T-helper 17 cell (primary cell): ENCODE results near the gene LRP8. TPM values are rescaled to one million over a fixed set of nuclear protein-coding genes. Genes with fewer than 3 reads are reported as not detected.
A peak's percentile ranks its signal among the peaks of the same experiment; 100 is the strongest.

Experiments used
- ATAC-seq: fragments of 150-1000 bp; cut with Tn5 transposase; 2 replicates; pipeline ENCODE4 v1.10.0; 2021; ENCODE audit warnings: mild to moderate bottlenecking, moderate library complexity
- DNase-seq, 3 donors: peaks; one replicate each; pipeline versions ENCODE4 v3.0.0 to v3.0.0-alpha.2; 2020 to 2021
- H3K9me3 ChIP-seq: one replicate; pipeline ENCODE4 v1.7.0; 2013; ENCODE audit warnings: low read length, mild to moderate bottlenecking; ENCODE audit not compliant: control insufficient read depth, poor library complexity, severe bottlenecking
- H3K27ac Mint-ChIP-seq: one replicate; pipeline ENCODE4 v1.8.0; 2022; ENCODE audit warnings: mild to moderate bottlenecking, moderate library complexity, mixed read lengths
- H3K27me3 Mint-ChIP-seq: one replicate; pipeline ENCODE4 v1.8.0; 2022; ENCODE audit warnings: mixed read lengths
- H3K36me3 Mint-ChIP-seq: one replicate; pipeline ENCODE4 v1.8.0; 2022; ENCODE audit warnings: low read depth, mixed read lengths
- H3K4me1 Mint-ChIP-seq: one replicate; pipeline ENCODE4 v1.8.0; 2022; ENCODE audit warnings: mild to moderate bottlenecking, mixed read lengths
- H3K4me3 Mint-ChIP-seq: one replicate; pipeline ENCODE4 v1.8.0; 2022; ENCODE audit warnings: mild to moderate bottlenecking, moderate library complexity, mixed read lengths
- total RNA-seq, 4 donors: library from RNA in 2 of 4; stranded (reverse) in 2 of 4; gene quantifications; one replicate each; pipeline ENCODE4 v1.2.3 and lab custom pipeline; 2022 to 2026

LRP8 gene
- total RNA-seq: 10 to 100 TPM; 15.1 to 18.6 TPM
- total RNA-seq (lab: John Stamatoyannopoulos, UW): 33.3 to 170 reads per million in 2 donors

GRCh38 chr1:53328009-53328461 lies at the start of gene LRP8:
LRP8 (minus strand) TSS chr1:53328070; CDS start chr1:53327912, 158 bp downstream.
- Mint-ChIP-seq H3K36me3 (no peaks in the 10 kb centered on the region), H3K4me1 (peaks cover 34% of the 10 kb centered on the region), H3K4me3 (peak within 1 kb of the TSS; percentile 96), H3K27ac (peak within 1 kb of the TSS; percentile 82), H3K27me3 (no peaks in the 10 kb centered on the region)
- peak; percentile 59 for ATAC-seq
- peak; percentile 67 to 72 (median 67) for DNase-seq
- no peaks in the 10 kb centered on the region for H3K9me3 ChIP-seq

- H3K4me3 Mint-ChIP-seq: no peak overlapping the region
- ATAC-seq: no peak
- DNase-seq: no peak
Measured at GRCh38 chr1:53377438-53377841, 49.6 kb upstream of the LRP8 start.

GRCh38 chr1:53376742-53377437 lies 49.0 kb upstream of the LRP8 start:
- H3K36me3 Mint-ChIP-seq: no peaks in the 10 kb centered on the region
- peak overlapping the region; percentile 27 for H3K27ac Mint-ChIP-seq
- ATAC-seq (no peak), DNase-seq (no peak)
- peaks cover 9% of the 10 kb centered on the region for H3K4me1 Mint-ChIP-seq
- H3K4me3 Mint-ChIP-seq: no peak overlapping the region
- no peaks in the 10 kb centered on the region for H3K9me3 ChIP-seq
- H3K27me3 Mint-ChIP-seq: peaks cover 28% of the 10 kb centered on the region

More at GRCh38 chr1:53377438-53377841, 49.6 kb upstream of the LRP8 start:
- Mint-ChIP-seq H3K27me3 (peaks cover 28% of the 10 kb centered on the region), H3K36me3 (no peaks in the 10 kb centered on the region), H3K27ac (peak overlapping the region; percentile 27), H3K4me1 (peaks cover 9% of the 10 kb centered on the region)
- H3K9me3 ChIP-seq: no peaks in the 10 kb centered on the region

- Mint-ChIP-seq H3K4me1 (peaks cover 12% of the 10 kb centered on the region), H3K27me3 (peaks cover 23% of the 10 kb centered on the region), H3K27ac (no peak overlapping the region), H3K4me3 (no peak overlapping the region), H3K36me3 (no peaks in the 10 kb centered on the region)
- no peaks in the 10 kb centered on the region for H3K9me3 ChIP-seq
- DNase-seq (no peak), ATAC-seq (no peak)
Measured at GRCh38 chr1:53376041-53376461, 48.2 kb upstream of the LRP8 start.

GRCh38 chr1:53375440-53375839 lies 47.6 kb upstream of the LRP8 start:
- no peak for ATAC-seq
- H3K9me3 ChIP-seq: no peaks in the 10 kb centered on the region
- Mint-ChIP-seq H3K4me1 (peaks cover 9% of the 10 kb centered on the region), H3K27me3 (peaks cover 21% of the 10 kb centered on the region), H3K27ac (no peak overlapping the region), H3K4me3 (no peak overlapping the region), H3K36me3 (no peaks in the 10 kb centered on the region)
- no peak for DNase-seq

- H3K27ac Mint-ChIP-seq: no peak overlapping the region
- H3K27me3 Mint-ChIP-seq: peaks cover 14% of the 10 kb centered on the region
- no peak for DNase-seq
- ATAC-seq: no peak
- H3K36me3 Mint-ChIP-seq: no peaks in the 10 kb centered on the region
- H3K4me3 Mint-ChIP-seq: no peak overlapping the region
- no peaks in the 10 kb centered on the region for H3K9me3 ChIP-seq
- H3K4me1 Mint-ChIP-seq: peaks cover 9% of the 10 kb centered on the region
Measured at GRCh38 chr1:53373246-53373645, 45.4 kb upstream of the LRP8 start.

- no peak for DNase-seq
- ATAC-seq: no peak
- Mint-ChIP-seq H3K4me1 (peaks cover 16% of the 10 kb centered on the region), H3K27ac (no peak overlapping the region), H3K27me3 (peaks cover 14% of the 10 kb centered on the region), H3K36me3 (no peaks in the 10 kb centered on the region), H3K4me3 (no peak overlapping the region)
- no peaks in the 10 kb centered on the region for H3K9me3 ChIP-seq
Measured at GRCh38 chr1:53372501-53372951, 44.7 kb upstream of the LRP8 start.

GRCh38 chr1:53371851-53372250 lies 44.0 kb upstream of the LRP8 start:
- no peaks in the 10 kb centered on the region for H3K36me3 Mint-ChIP-seq
- ATAC-seq (no peak), DNase-seq (no peak)
- H3K9me3 ChIP-seq: no peaks in the 10 kb centered on the region
- H3K27me3 Mint-ChIP-seq: peaks cover 14% of the 10 kb centered on the region
- peaks cover 17% of the 10 kb centered on the region for H3K4me1 Mint-ChIP-seq
- H3K4me3 Mint-ChIP-seq: no peak overlapping the region
- H3K27ac Mint-ChIP-seq: peak overlapping the region; percentile 27

GRCh38 chr1:53371121-53371666 lies 43.3 kb upstream of the LRP8 start:
- no peak for ATAC-seq
- Mint-ChIP-seq H3K27ac (peak overlapping the region; percentile 27), H3K27me3 (peaks cover 10% of the 10 kb centered on the region), H3K4me1 (peaks cover 17% of the 10 kb centered on the region), H3K4me3 (no peak overlapping the region), H3K36me3 (no peaks in the 10 kb centered on the region)
- no peak for DNase-seq
- H3K9me3 ChIP-seq: no peaks in the 10 kb centered on the region

GRCh38 chr1:53370369-53370961 lies 42.6 kb upstream of the LRP8 start:
- Mint-ChIP-seq H3K4me1 (peaks cover 17% of the 10 kb centered on the region), H3K4me3 (no peak overlapping the region), H3K27ac (no peak overlapping the region), H3K27me3 (peaks cover 6% of the 10 kb centered on the region), H3K36me3 (no peaks in the 10 kb centered on the region)
- H3K9me3 ChIP-seq: no peaks in the 10 kb centered on the region
- DNase-seq (no peak), ATAC-seq (no peak)

- no peak overlapping the region for H3K4me3 Mint-ChIP-seq
- DNase-seq (no peak), ATAC-seq (no peak)
- H3K36me3 Mint-ChIP-seq: no peaks in the 10 kb centered on the region
- no peaks in the 10 kb centered on the region for H3K27me3 Mint-ChIP-seq
- no peak overlapping the region for H3K27ac Mint-ChIP-seq
- H3K9me3 ChIP-seq: no peaks in the 10 kb centered on the region
- peaks cover 15% of the 10 kb centered on the region for H3K4me1 Mint-ChIP-seq
Measured at GRCh38 chr1:53369761-53370160, 41.9 kb upstream of the LRP8 start.

GRCh38 chr1:53369034-53369750 lies 41.3 kb upstream of the LRP8 start:
- DNase-seq (no peak), ATAC-seq (no peak)
- no peak overlapping the region for H3K27ac Mint-ChIP-seq
- H3K4me1 Mint-ChIP-seq: peaks cover 17% of the 10 kb centered on the region
- H3K27me3 Mint-ChIP-seq: no peaks in the 10 kb centered on the region
- H3K36me3 Mint-ChIP-seq: no peaks in the 10 kb centered on the region
- no peaks in the 10 kb centered on the region for H3K9me3 ChIP-seq
- H3K4me3 Mint-ChIP-seq: peak overlapping the region; percentile 59
